Tibial artery (tissue), 4 donors: ENCODE measurements around the gene UPB1.

ENCODE experiments used
- DNase-seq, 2 donors: peaks; one replicate each; pipeline ENCODE4 v3.0.0-alpha.2; 2019
- H3K27ac ChIP-seq, 2 donors: fragments of 200-600 bp; sonication (generic) in 1 of 2; 1 replicate in 1 of 2; 2 replicates in 1 of 2; pipeline ENCODE4 v1.5.1; 2018 to 2019; ENCODE audit warnings: mild to moderate bottlenecking in 1 of 2
- H3K27me3 ChIP-seq, 2 donors: fragments of 200-600 bp; sonication (generic) in 1 of 2; one replicate each; pipeline versions ENCODE4 v1.5.1 to v1.6.0; 2016 to 2019
- H3K36me3 ChIP-seq, 3 donors: fragments of 200-600 bp; sonication (generic) in 2 of 3; one replicate each; pipeline ENCODE4 v1.5.1; 2016 to 2019; ENCODE audit warnings: mild to moderate bottlenecking in 2 of 3
- H3K4me1 ChIP-seq, 4 donors: fragments of 200-600 bp; sonication (generic) in 2 of 4; 1 replicate in 3 of 4; 2 replicates in 1 of 4; pipeline ENCODE4 v1.5.1; 2016 to 2019
- H3K4me3 ChIP-seq, 2 donors: fragments of 200-600 bp; sonication (generic) in 1 of 2; 1 replicate in 1 of 2; 2 replicates in 1 of 2; pipeline ENCODE4 v1.5.1; 2018 to 2019; ENCODE audit warnings: mild to moderate bottlenecking in 2 of 2
- H3K9me3 ChIP-seq, 3 donors: fragments of 200-600 bp; sonication (generic) in 1 of 3; one replicate each; pipeline ENCODE4 v1.5.1; 2016 to 2019
- intact Hi-C: fragments of 100-400 bp; cut with DNase I; formaldehyde crosslinking; loops from one replicate; pipeline ENCODE4 v1.15.0; 2023; ENCODE audit warnings: low total_unique reads
- TF ChIP-seq, protein P1 (sequence below), 2 experiments: fragments of 200-600 bp in 1 of 2; fragments of 450-650 bp in 1 of 2; IDR thresholded peaks; one replicate each; pipeline ENCODE4 v1.5.1; 2017 to 2019; ENCODE audit warnings: antibody characterized with exemption in 2 of 2, mild to moderate bottlenecking in 1 of 2, moderate library complexity in 1 of 2

UPB1 gene

DNA sequence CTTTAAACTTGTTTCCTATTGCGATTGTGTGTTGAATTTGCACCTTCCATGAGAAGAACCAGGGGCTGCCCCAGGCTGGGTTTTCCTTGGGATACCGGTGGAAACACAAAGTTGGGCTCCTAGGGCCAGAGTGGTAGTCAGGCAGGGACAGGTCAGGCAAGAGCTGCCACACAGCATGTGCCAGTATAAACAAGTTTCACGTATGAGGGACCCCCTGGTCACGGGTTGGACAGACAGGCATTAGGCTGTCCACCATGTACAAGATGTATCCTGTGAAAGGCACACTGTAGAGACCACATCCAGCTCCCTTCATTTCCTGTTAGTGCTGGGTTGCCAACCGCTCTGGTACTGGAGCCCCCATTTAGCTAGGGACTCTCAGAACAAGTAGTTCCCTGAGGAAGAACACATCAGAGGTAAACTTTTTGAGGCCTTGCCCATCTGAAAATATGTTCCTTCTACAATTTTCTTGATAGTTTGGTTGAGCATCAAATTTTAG lies 8.8 kb downstream of the UPB1 start:
- no peaks in the 10 kb centered on the region for H3K36me3 ChIP-seq
- H3K4me3 ChIP-seq, result no peak overlapping the region
- intact Hi-C loops, result loop anchor here (10.0 kb wide), 1 partner anchor 179 kb away; no protein-coding TSS in a partner anchor
- no peaks in the 10 kb centered on the region for H3K9me3 ChIP-seq
- H3K27ac ChIP-seq, result no peak overlapping the region
- no peaks in the 10 kb centered on the region for H3K27me3 ChIP-seq
- no peaks in the 10 kb centered on the region for H3K4me1 ChIP-seq
- DNase-seq, result no peak
- TF ChIP-seq, protein P1, sequence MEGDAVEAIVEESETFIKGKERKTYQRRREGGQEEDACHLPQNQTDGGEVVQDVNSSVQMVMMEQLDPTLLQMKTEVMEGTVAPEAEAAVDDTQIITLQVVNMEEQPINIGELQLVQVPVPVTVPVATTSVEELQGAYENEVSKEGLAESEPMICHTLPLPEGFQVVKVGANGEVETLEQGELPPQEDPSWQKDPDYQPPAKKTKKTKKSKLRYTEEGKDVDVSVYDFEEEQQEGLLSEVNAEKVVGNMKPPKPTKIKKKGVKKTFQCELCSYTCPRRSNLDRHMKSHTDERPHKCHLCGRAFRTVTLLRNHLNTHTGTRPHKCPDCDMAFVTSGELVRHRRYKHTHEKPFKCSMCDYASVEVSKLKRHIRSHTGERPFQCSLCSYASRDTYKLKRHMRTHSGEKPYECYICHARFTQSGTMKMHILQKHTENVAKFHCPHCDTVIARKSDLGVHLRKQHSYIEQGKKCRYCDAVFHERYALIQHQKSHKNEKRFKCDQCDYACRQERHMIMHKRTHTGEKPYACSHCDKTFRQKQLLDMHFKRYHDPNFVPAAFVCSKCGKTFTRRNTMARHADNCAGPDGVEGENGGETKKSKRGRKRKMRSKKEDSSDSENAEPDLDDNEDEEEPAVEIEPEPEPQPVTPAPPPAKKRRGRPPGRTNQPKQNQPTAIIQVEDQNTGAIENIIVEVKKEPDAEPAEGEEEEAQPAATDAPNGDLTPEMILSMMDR (IDR thresholded peaks at IDR 0.05), result no peak

- no peaks in the 10 kb centered on the region for H3K27me3 ChIP-seq
- no peak overlapping the region for H3K27ac ChIP-seq
- H3K9me3 ChIP-seq, result no peaks in the 10 kb centered on the region
- H3K4me3 ChIP-seq, result no peak overlapping the region
- TF ChIP-seq, protein P1 (IDR thresholded peaks at IDR 0.05), result no peak
- intact Hi-C loops, result loop anchor here (10.0 kb wide), 1 partner anchor 180 kb away; no protein-coding TSS in a partner anchor
- H3K4me1 ChIP-seq, result no peaks in the 10 kb centered on the region
- no peak for DNase-seq
- H3K36me3 ChIP-seq, result no peaks in the 10 kb centered on the region
Observed at GRCh38 chr22:24504540-24504939, 9.4 kb downstream of the UPB1 start.

DNA sequence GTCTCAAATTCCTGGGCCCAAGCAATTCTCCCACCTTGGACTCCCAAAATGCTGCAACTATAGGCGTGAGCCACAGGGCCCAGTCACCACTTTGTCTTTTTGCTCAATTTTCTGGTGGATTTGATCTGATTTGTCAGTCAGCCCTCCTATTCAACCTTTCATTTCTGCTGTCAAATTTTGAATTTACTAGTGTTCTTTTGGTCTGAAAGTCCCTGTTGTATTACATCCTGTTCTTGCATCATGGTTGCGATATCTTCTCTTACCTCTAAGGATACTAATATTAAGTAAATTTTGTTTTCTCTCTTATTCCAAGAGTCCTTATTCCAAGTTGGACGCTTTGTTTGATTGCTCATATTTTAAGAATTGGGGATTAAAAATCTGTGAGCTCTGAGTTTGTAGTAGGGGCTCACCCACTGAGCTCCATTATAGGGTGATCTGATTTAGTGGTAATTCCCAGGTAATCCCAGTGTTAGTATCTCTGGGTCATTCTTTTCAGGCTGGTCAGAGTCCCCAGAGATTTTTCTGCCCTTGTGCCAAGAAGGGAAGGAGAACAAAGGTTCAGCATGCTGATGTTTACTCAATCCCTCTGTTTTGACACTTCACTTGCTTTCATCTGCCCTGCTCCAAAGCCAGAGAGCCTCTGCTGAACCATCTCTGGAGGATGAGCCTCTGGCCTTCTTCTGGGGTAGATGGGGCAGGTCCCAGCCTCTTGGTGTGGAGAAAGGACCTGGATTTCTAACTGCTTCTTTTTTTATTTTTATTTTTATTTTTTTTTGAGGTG lies 10.0 kb downstream of the UPB1 start:
- TF ChIP-seq, protein P1 (IDR thresholded peaks at IDR 0.05), result no peak
- H3K27me3 ChIP-seq, result no peaks in the 10 kb centered on the region
- H3K27ac ChIP-seq, result no peak overlapping the region
- intact Hi-C loops, result loop anchor here (10.0 kb wide), 1 partner anchor 180 kb away; no protein-coding TSS in a partner anchor
- DNase-seq, result no peak
- no peaks in the 10 kb centered on the region for H3K9me3 ChIP-seq
- H3K4me3 ChIP-seq, result no peak overlapping the region
- peaks cover 0 to under 1% (median 0%) of the 10 kb centered on the region in 4 donors for H3K4me1 ChIP-seq
- H3K36me3 ChIP-seq, result no peaks in the 10 kb centered on the region

DNA sequence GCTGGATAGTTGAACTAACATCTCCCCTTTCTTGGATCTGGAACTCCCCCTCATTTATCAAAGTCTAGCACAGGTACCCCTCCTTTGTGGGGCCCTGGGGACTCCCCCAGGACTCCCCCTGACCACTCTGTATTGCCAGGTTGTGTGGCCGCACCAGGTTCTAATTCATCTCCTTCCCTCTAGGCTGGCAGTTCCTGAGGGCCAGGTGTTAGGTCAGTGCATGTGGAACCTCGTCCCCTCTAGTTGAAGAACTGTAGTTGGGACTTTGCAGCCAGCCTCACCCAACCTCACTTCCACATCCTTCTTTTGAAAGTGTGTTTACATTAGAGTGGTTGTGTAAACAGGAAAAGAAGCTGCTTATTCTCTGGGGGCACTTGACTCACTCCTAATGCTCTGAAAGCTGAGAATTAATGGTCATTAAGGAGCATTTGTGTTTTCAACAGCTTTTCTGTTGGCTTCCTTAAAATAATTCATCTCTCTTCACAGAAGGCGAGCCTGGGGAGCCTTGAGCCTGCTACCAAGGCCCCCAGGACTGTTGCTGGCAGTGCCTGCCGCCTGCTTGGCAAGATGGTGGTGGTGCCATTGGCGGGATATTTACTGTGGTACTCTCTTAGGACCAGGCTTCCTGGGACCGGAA lies 11.8 kb downstream of the UPB1 start:
- intact Hi-C loops, result loop anchor here (10.0 kb wide), 1 partner anchor 182 kb away; no protein-coding TSS in a partner anchor
- TF ChIP-seq, protein P1 (IDR thresholded peaks at IDR 0.05), result no peak
- no peaks in the 10 kb centered on the region for H3K9me3 ChIP-seq
- H3K27me3 ChIP-seq, result no peaks in the 10 kb centered on the region
- no peak for DNase-seq
- H3K4me3 ChIP-seq, result no peak overlapping the region
- H3K36me3 ChIP-seq, result no peaks in the 10 kb centered on the region
- H3K27ac ChIP-seq, result no peak overlapping the region
- peaks cover 0 to 19% (median 8%) of the 10 kb centered on the region in 4 donors for H3K4me1 ChIP-seq

DNA sequence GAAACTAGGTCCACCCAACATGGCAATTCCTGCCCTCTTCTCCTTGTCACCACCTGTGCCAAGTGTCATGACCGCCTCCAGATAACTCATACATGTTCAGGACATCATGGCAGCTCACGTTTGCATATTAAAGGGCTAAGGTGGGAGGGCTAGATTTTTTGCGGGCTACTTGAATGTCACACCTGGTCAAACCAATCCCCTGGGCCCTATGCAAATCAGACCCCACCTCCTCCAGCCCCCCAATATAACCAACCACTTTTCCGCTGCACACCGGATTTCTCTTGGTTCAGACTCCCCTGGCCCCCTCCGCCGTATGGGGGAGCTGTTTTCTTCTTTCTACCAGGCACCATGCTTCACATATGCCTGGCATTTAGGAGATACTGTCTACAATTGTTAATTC lies 12.6 kb downstream of the UPB1 start:
- Histone ChIP-seq H3K27me3 (no peaks in the 10 kb centered on the region), H3K36me3 (no peaks in the 10 kb centered on the region), H3K27ac (no peak overlapping the region), H3K9me3 (no peaks in the 10 kb centered on the region), H3K4me1 (peaks cover 0 to 22% (median 8%) of the 10 kb centered on the region in 4 donors), H3K4me3 (no peak overlapping the region)
- intact Hi-C loops, result loop anchor here (10.0 kb wide), 1 partner anchor 183 kb away; no protein-coding TSS in a partner anchor
- DNase-seq, result no peak
- TF ChIP-seq, protein P1 (IDR thresholded peaks at IDR 0.05), result no peak
